Activated B cell treated with CpG ODN at 0.5 μM for 24 hours (primary cell): ENCODE results near the gene AK3. TPM values are rescaled to one million over a fixed set of nuclear protein-coding genes. Genes with fewer than 3 reads are reported as not detected.
A peak's percentile ranks its signal among the peaks of the same experiment; 100 is the strongest.

Experiments
- ATAC-seq: fragments of 200-7000 bp; cut with Tn5 transposase; one replicate; pipeline ENCODE4 v1.10.0; 2021; ENCODE audit warnings: low read depth, mild to moderate bottlenecking, moderate library complexity
- CTCF ChIA-PET: fragments of 350-600 bp; sonication (Branson Sonifier 250); formaldehyde crosslinking; loops from one replicate; lab custom pipeline; 2021; ENCODE audit warnings: antibody characterized with exemption; lab: Charles Lee
- POLR2A ChIA-PET: fragments of 350-600 bp; sonication (Branson Sonifier 250); formaldehyde crosslinking; loops from one replicate; lab custom pipeline; 2021; ENCODE audit warnings: antibody characterized with exemption; lab: Charles Lee
- DNase-seq: peaks from one replicate; pipeline ENCODE4 v3.0.0; 2022
- H3K27ac Mint-ChIP-seq: one replicate; pipeline ENCODE4 v1.8.0; 2020; ENCODE audit warnings: mixed read lengths
- H3K27me3 Mint-ChIP-seq: one replicate; pipeline ENCODE4 v1.8.0; 2021; ENCODE audit warnings: mixed read lengths
- H3K36me3 Mint-ChIP-seq: one replicate; pipeline ENCODE4 v1.8.0; 2021; ENCODE audit warnings: low read depth, mixed read lengths
- H3K4me1 Mint-ChIP-seq: one replicate; pipeline ENCODE4 v1.8.0; 2021; ENCODE audit warnings: mixed read lengths
- H3K4me3 Mint-ChIP-seq: one replicate; pipeline ENCODE4 v1.8.0; 2020; ENCODE audit warnings: mild to moderate bottlenecking, mixed read lengths
- H3K9me3 Mint-ChIP-seq: one replicate; pipeline ENCODE4 v1.8.0; 2020; ENCODE audit warnings: mixed read lengths
- intact Hi-C: fragments of 100-400 bp; cut with micrococcal nuclease; formaldehyde crosslinking; loops from one replicate; pipeline ENCODE4 v1.15.1; 2024
- total RNA-seq: library from RNA; stranded (reverse); gene quantifications from 2 replicates; pipeline ENCODE4 v1.2.3, GENCODE V29; 2022
- TF ChIP-seq, protein P1 (sequence below): fragments of 200-600 bp; IDR thresholded peaks from one replicate; pipeline ENCODE4 v1.8.0; 2022; ENCODE audit warnings: antibody characterized with exemption, mild to moderate bottlenecking

The AK3 gene
- total RNA-seq, 1 donor from 2014 or later = 16.9 TPM

DNA sequence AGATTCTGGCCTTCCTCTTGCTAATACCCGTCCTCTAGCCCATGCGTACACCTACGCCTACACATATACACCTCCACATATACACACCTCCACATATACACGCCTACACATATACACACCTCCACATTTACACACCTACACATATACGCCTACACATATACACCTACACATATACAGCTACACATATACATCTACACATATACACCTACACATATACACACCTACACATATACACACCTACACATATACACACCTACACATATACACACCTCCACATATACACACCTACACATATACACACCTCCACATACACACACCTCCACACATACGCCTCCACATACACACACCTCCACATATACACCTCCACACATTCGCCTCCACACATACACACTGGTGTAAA lies 27.2 kb downstream of the AK3 start:
- TF ChIP-seq, protein P1, sequence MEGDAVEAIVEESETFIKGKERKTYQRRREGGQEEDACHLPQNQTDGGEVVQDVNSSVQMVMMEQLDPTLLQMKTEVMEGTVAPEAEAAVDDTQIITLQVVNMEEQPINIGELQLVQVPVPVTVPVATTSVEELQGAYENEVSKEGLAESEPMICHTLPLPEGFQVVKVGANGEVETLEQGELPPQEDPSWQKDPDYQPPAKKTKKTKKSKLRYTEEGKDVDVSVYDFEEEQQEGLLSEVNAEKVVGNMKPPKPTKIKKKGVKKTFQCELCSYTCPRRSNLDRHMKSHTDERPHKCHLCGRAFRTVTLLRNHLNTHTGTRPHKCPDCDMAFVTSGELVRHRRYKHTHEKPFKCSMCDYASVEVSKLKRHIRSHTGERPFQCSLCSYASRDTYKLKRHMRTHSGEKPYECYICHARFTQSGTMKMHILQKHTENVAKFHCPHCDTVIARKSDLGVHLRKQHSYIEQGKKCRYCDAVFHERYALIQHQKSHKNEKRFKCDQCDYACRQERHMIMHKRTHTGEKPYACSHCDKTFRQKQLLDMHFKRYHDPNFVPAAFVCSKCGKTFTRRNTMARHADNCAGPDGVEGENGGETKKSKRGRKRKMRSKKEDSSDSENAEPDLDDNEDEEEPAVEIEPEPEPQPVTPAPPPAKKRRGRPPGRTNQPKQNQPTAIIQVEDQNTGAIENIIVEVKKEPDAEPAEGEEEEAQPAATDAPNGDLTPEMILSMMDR = no peak
- intact Hi-C loops = no loop called here
- H3K36me3 Mint-ChIP-seq = peaks cover 79% of the 10 kb centered on the region
- no peak overlapping the region for H3K4me3 Mint-ChIP-seq
- DNase-seq = no peak
- no peaks in the 10 kb centered on the region for H3K27me3 Mint-ChIP-seq
- ChIA-PET POLR2A (no interaction called here), CTCF (no interaction called here)
- peaks cover 4% of the 10 kb centered on the region for H3K4me1 Mint-ChIP-seq
- peaks cover 4% of the 10 kb centered on the region for H3K9me3 Mint-ChIP-seq
- ATAC-seq = no peak
- H3K27ac Mint-ChIP-seq = no peak overlapping the region

DNA sequence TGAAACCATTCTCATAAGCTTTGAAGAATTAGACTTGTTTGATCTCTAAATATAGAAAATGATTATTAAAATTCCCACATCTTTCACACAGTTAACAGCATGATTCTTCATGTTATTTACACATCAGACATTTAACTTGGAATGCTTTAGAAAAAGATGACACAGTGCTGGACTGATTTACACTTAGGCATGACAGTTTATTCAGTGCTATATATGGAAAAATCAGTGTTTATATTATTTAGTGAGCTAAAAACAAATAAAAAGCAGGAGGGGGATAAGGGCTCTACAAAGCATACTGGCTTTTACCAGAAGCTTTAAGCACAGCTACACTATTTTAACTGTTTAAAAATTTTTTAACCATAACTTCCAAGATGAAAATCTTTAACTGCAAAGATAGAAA lies 31.6 kb downstream of the AK3 start:
- no peak overlapping the region for H3K4me3 Mint-ChIP-seq
- H3K27ac Mint-ChIP-seq = no peak overlapping the region
- peaks cover 4% of the 10 kb centered on the region for H3K4me1 Mint-ChIP-seq
- H3K9me3 Mint-ChIP-seq = peaks cover 4% of the 10 kb centered on the region
- no peaks in the 10 kb centered on the region for H3K27me3 Mint-ChIP-seq
- ChIA-PET POLR2A (no interaction called here), CTCF (no interaction called here)
- TF ChIP-seq, protein P1 = no peak
- intact Hi-C loops = no loop called here
- peaks cover 61% of the 10 kb centered on the region for H3K36me3 Mint-ChIP-seq
- DNase-seq (no peak), ATAC-seq (no peak)

DNA sequence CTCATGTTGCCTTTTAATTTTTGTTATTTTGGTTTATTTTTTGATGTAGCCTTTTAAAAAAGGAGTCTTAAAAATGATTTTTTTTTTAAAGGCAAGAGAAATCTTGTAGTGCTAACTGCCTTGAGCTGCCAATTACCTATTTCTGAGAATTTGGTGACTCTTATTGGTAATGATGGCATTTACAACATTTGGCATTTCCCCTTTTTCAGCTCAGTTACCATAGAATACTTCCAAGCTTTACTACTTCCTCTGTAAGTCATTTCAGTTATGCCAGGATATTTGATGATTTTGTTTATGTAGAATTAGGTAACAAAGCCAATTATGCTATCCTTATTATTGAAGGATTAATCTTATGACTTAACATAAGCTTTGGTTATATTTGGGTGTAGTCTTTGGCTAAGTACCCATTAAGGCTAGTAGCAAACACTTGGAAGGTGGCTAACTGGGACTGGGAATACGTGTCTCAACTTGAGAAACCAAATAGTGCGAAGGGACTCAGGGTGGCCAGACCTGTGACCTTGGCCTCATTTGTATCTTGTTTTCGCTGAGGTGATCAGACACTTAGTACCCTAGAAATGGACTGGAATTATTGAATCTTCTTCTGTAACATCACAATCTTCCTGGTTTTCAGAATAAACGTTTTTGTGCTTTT lies 33.9 kb downstream of the AK3 start:
- DNase-seq (no peak), ATAC-seq (no peak)
- ChIA-PET CTCF (no interaction called here), POLR2A (no interaction called here)
- peaks cover 66% of the 10 kb centered on the region for H3K36me3 Mint-ChIP-seq
- peak overlapping the region; percentile 12 for H3K27ac Mint-ChIP-seq
- no peaks in the 10 kb centered on the region for H3K4me1 Mint-ChIP-seq
- TF ChIP-seq, protein P1 = no peak
- no peaks in the 10 kb centered on the region for H3K27me3 Mint-ChIP-seq
- intact Hi-C loops = no loop called here
- H3K4me3 Mint-ChIP-seq = no peak overlapping the region
- no peaks in the 10 kb centered on the region for H3K9me3 Mint-ChIP-seq

DNA sequence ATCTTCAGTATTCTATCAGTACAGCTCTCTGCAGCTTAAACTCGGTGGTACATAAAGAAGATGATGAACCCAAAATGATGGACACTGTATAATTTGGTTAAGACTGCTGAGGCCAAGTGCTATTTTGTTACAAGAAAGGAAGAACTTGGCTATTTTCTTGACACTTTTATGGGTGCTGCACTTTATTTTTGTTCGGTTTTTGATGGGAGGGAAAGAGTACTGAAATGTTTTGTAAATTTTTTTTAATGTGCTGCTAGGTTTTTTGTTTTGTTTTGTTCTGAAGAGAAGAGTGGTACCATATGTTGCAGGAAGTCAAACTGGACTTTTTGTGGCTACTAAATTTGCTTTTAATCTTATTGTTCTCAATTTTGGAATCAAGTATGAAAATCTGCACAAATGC lies 35.0 kb downstream of the AK3 start:
- POLR2A ChIA-PET = no interaction called here
- Mint-ChIP-seq H3K27me3 (no peaks in the 10 kb centered on the region), H3K4me3 (no peak overlapping the region), H3K27ac (peak overlapping the region; percentile 16), H3K9me3 (no peaks in the 10 kb centered on the region), H3K36me3 (peaks cover 67% of the 10 kb centered on the region), H3K4me1 (no peaks in the 10 kb centered on the region)
- intact Hi-C loops = no loop called here
- TF ChIP-seq, protein P1 = no peak
- CTCF ChIA-PET = no interaction called here
- DNase-seq (no peak), ATAC-seq (no peak)

DNA sequence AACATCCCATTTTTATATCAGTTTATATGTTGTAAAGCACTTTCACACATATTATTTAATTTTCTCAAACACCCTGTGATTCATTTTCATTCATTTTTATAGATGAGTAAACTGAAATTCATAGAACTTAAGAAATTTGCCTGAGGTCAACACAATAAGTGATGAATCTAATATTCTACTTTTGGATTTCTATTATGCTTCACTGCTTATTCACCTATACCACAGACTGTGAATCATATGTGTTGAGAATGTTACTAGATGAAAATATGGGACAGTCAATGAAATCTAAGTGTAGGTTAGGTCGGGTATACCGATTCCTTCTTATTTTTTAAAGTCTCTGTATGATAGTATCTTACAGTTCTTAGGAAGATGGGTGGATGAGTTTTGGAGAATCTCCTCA lies 36.9 kb downstream of the AK3 start:
- no peaks in the 10 kb centered on the region for H3K9me3 Mint-ChIP-seq
- ChIA-PET CTCF (no interaction called here), POLR2A (no interaction called here)
- H3K4me1 Mint-ChIP-seq = no peaks in the 10 kb centered on the region
- H3K27me3 Mint-ChIP-seq = no peaks in the 10 kb centered on the region
- peaks cover 67% of the 10 kb centered on the region for H3K36me3 Mint-ChIP-seq
- TF ChIP-seq, protein P1 = no peak
- DNase-seq = no peak
- ATAC-seq = no peak
- H3K27ac Mint-ChIP-seq = no peak overlapping the region
- intact Hi-C loops = no loop called here
- H3K4me3 Mint-ChIP-seq = no peak overlapping the region
